Left lung (tissue), 10 donors: ENCODE measurements around the gene C1QB. TPM values are rescaled to one million over a fixed set of nuclear protein-coding genes. Genes with fewer than 3 reads are reported as not detected.

ENCODE experiments used
- ATAC-seq: fragments of 200-7000 bp; cut with Tn5 transposase; one replicate; pipeline ENCODE4 v1.9.1; 2020; ENCODE audit warnings: moderate library complexity
- DNase-seq, 4 donors: peaks; one replicate each; pipeline ENCODE4 v3.0.0-alpha.2; 2013 to 2020
- H3K27ac ChIP-seq, 2 donors: fragments of 200-600 bp; sonication (generic) in 1 of 2; one replicate each; pipeline versions ENCODE4 v1.5.0 to v1.8.0; 2020 to 2021
- H3K27me3 ChIP-seq, 2 donors: fragments of 200-600 bp; sonication (generic) in 1 of 2; one replicate each; pipeline versions ENCODE4 v1.5.0 to v1.8.0; 2020 to 2021
- H3K36me3 ChIP-seq, 2 donors: fragments of 200-600 bp; sonication (generic) in 1 of 2; one replicate each; pipeline versions ENCODE4 v1.5.0 to v1.8.0; 2020 to 2021
- H3K4me1 ChIP-seq, 2 donors: fragments of 200-600 bp; one replicate each; pipeline ENCODE4 v1.8.0; 2021
- H3K4me3 ChIP-seq, 2 donors: fragments of 200-600 bp; sonication (generic) in 1 of 2; one replicate each; pipeline versions ENCODE4 v1.5.0 to v1.8.0; 2020 to 2021; ENCODE audit warnings: mild to moderate bottlenecking in 1 of 2
- H3K9me3 ChIP-seq, 2 donors: fragments of 200-600 bp; sonication (generic) in 1 of 2; one replicate each; pipeline versions ENCODE4 v1.5.0 to v1.8.0; 2020 to 2021
- CTCF ChIP-seq, 2 donors: fragments of 200-600 bp; sonication (generic) in 1 of 2; IDR thresholded peaks; one replicate each; pipeline versions ENCODE4 v1.5.0 to v1.8.0; 2021; ENCODE audit warnings: antibody characterized with exemption in 2 of 2
- intact Hi-C, 2 donors: fragments of 100-400 bp; cut with DNase I; formaldehyde crosslinking; loops; one replicate each; pipeline versions ENCODE4 v1.11.2 to v1.14.2; 2022
- polyA plus RNA-seq, 6 donors: library from polyadenylated mRNA; unstranded; fragments of 120-200 nt; gene quantifications; one replicate each; pipeline ENCODE4 v1.2.1, GENCODE V29; 2013; ENCODE audit not compliant: insufficient read length in 6 of 6
- total RNA-seq, 2 donors: library from RNA; stranded (reverse); fragmentation: NEBNext Ultra II Directional; extraction: Animal tissue kit (Norgen Biotek cat#: 25700); gene quantifications; one replicate each; pipeline ENCODE4 v1.2.1, GENCODE V29; 2021
- donor health status: DM: no; HTN: yes; CAD: no.
- donor health status: DM: no; HTN: no; CAD: no.

C1QB gene
- total and polyA plus RNA-seq, 8 donors = 12.3 to 648 (median 17.6) TPM

- Histone ChIP-seq H3K27me3 (peaks cover 0 to 34% of the 10 kb centered on the region in 2 donors), H3K9me3 (no peaks in the 10 kb centered on the region), H3K27ac (no peak overlapping the region), H3K4me3 (no peak overlapping the region), H3K4me1 (no peaks in the 10 kb centered on the region), H3K36me3 (no peaks in the 10 kb centered on the region)
- TF ChIP-seq CTCF (IDR thresholded peaks at IDR 0.05) = no peak
- intact Hi-C loops = no loop called here
- DNase-seq (no peak), ATAC-seq (no peak)
These were observed 2.8 kb upstream of the C1QB start for GRCh38 chr1:22650089-22650693.

GRCh38 chr1:22651941-22652856 is 837 bp upstream of the C1QB start:
- Histone ChIP-seq H3K4me3 (no peak overlapping the region), H3K27ac (no peak overlapping the region), H3K9me3 (no peaks in the 10 kb centered on the region), H3K36me3 (no peaks in the 10 kb centered on the region), H3K27me3 (peaks cover 0 to 49% of the 10 kb centered on the region in 2 donors), H3K4me1 (no peaks in the 10 kb centered on the region)
- TF ChIP-seq CTCF (IDR thresholded peaks at IDR 0.05) = no peak
- peak; percentile 49 for ATAC-seq
- intact Hi-C loops = no loop called here
- no peak for DNase-seq

- intact Hi-C loops = no loop called here
- Histone ChIP-seq H3K4me1 (no peaks in the 10 kb centered on the region), H3K36me3 (no peaks in the 10 kb centered on the region), H3K27me3 (peaks cover 0 to 54% of the 10 kb centered on the region in 2 donors), H3K27ac (no peak overlapping the region), H3K9me3 (no peaks in the 10 kb centered on the region), H3K4me3 (peak overlapping the region; percentile 18 to 42)
- DNase-seq = no peak
- ATAC-seq = no peak
- TF ChIP-seq CTCF (IDR thresholded peaks at IDR 0.05) = no peak
These were observed 1.7 kb downstream of the C1QB start for GRCh38 chr1:22654692-22655091.

- ATAC-seq = no peak
- Histone ChIP-seq H3K36me3 (peaks cover 0 to 3% of the 10 kb centered on the region in 2 donors), H3K27ac (no peak overlapping the region), H3K9me3 (no peaks in the 10 kb centered on the region), H3K4me3 (no peak overlapping the region), H3K27me3 (peaks cover 0 to 38% of the 10 kb centered on the region in 2 donors), H3K4me1 (no peaks in the 10 kb centered on the region)
- no peak for DNase-seq
- intact Hi-C loops = no loop called here
- TF ChIP-seq CTCF (IDR thresholded peaks at IDR 0.05) = no peak
These were observed 5.5 kb downstream of the C1QB start for GRCh38 chr1:22658385-22659163.
